IPS-NIHi7 (cell line): ENCODE results near the gene CDH1.

Experiments
- DNase-seq: peaks from one replicate; pipeline ENCODE4 v3.0.0; 2012; ENCODE audit warnings: mixed read lengths; ENCODE audit errors: extremely low spot score

Gene CDH1

DNA sequence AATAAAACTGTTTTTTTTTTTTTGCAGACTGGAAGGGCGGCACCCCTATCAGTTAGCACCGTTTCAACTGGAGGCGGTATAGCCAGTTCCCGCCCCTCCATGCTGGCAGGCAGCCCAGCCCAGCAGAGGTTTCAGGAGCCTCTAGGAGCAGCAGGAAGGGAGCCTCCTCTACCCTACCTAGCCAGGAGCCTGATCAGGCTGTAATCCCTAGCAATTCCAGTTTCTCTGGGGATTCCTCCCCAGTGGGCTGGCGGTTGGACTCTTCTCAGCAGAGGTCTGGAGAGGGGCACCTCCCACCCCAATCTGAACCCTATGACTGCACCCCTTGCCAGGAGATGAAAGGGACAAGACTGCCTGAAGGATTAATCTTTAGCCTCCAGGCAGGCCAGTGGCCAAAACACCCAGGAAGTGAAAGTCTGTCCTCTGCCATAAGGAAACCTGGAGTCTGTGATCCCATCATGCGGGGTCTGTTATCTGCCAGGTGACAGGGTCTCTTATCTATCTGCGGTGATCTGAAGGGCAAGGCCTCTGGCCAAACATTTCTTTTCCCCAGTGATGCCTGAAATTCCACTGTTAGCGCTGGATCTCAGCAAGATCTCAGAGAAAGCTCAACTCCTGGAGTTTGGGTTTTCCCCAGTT is 4.9 kb upstream of the CDH1 start:
- DNase-seq, result peak; percentile 83

DNA sequence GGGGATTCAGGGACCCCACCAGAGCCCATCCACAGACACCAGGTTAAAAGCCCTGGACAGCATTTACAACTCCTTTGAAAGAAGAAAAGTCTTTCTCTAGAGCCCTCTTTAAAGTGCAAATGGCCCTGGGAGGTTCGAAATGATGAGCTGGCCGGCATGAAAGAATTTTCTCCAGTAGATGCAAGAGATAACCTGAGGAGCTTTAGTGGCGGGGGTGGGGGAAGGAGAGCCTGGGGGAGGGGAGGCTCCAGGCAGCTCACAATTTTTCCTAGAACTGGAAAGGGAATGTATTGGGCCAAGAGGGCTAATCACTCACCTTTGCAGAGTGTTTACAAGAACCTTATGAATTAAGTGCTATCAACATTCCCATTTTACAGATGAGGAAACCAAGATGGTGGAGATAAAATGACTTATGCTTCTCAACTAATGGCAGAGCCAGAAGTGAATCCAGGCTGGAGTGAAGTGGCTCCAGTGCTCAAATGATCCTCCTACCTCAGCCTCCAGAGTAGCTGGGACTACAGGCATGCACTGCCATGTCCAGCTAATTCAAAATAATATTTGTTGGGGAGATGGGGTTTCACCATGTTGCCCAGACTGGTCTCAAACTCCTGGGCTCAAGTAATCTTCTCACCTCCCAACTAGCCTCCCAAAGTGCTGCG is 4.2 kb upstream of the CDH1 start:
- peak; percentile 61 for DNase-seq

DNA sequence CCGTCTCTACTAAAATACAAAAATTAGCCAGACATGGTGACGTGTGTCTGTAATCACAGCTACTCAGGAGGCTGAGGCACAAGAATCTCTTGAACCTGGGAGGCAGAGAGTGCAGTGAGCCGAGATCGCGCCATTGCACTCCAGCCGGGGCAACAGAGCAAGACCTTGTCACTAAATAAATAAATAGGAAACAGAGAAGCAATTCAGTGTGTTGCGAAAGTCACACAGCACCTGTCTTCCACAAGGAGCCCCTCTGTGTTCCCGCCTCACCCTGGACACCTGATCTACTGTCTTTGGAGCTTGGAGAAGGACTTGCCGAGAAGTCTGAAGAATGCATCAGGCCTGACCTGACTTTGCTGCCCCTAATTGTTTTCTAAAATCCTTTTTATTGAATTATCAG is 3.5 kb upstream of the CDH1 start:
- DNase-seq, result no peak

DNA sequence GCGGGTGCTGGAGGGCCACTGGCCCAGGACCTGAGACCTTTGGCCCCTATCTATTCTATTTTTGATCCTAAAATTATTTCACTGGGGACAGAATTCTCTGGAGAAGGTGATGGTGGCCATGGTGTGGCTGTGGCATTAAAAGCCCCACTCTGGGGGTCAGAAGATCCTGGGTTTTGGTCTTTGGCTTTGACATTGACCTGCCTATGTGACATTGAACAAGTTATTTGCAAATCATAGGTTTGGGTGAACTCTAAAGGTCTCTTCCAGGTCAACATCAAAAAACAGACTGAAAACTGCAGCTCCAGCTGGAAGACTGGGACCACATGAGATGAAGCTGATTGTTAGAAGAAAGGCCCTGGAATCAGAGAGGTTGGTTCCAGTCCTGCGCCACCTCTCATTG is 2.3 kb upstream of the CDH1 start:
- DNase-seq, result no peak

DNA sequence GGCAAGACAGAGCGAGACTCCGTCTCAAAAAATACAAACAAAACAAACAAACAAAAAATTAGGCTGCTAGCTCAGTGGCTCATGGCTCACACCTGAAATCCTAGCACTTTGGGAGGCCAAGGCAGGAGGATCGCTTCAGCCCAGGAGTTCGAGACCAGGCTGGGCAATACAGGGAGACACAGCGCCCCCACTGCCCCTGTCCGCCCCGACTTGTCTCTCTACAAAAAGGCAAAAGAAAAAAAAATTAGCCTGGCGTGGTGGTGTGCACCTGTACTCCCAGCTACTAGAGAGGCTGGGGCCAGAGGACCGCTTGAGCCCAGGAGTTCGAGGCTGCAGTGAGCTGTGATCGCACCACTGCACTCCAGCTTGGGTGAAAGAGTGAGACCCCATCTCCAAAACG is 531 bp upstream of the CDH1 start:
- DNase-seq, result no peak

DNA sequence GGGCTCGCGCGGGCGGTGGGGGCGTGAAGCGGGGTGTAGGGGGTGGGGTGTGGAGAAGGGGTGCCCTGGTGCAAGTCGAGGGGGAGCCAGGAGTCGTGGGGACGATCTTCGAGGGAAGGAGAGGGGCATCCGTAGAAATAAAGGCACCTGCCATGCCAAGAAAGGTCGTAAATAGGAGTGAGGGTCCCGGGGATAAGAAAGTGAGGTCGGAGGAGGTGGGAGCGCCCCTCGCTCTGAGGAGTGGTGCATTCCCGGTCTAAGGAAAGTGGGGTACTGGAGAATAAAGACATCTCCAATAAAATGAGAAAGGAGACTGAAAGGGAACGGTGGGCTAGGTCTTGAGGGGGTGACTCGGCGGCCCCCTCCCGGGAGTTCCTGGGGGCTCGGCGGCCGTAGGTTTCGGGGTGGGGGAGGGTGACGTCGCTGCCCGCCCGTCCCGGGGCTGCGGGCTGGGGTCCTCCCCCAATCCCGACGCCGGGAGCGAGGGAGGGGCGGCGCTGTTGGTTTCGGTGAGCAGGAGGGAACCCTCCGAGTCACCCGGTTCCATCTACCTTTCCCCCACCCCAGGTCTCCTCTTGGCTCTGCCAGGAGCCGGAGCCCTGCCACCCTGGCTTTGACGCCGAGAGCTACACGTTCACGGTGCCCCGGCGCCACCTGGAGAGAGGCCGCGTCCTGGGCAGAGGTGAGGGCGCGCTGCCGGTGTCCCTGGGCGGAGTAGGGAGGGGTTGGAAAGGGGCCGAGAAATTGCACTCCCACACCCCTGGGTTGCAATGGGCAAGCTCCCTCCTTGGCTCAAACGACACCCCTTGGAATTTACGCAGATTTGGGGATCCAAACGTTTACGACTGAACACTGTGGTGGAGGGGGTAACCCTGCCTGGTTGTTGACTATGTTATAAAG is 888 bp downstream of the CDH1 start:
- peak; percentile 47 for DNase-seq

DNA sequence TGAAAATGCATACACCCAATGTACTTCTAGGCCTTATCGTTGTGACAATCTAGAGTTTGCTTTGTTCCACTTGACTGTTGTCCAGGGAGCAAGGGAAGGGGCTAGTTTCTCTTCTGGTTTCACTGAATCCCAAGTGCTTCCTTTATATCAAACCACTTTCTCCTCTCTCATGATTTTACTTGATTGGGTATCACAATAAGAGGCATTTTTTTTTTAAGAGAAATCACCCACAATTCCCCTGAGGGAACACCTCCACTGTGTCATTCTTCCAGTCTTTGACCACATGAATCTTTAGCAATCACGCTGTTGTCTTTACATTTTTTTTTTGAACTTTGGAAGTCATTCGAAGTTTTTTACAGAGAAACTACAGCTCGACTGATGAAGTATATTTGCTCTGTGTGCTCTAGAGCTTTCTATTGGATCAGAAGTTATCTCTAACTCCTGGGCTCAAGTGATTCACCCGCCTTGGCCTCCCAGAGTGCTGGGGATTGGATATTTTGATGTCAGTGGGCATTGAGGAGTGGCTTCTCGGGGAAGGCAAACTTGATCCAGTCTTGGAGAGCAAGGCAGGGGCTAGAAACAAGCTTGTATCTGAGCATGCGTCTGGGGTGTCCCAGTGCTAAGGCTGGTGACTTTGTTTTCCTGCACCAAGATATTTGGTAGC is 3.0 kb downstream of the CDH1 start:
- DNase-seq, result no peak

DNA sequence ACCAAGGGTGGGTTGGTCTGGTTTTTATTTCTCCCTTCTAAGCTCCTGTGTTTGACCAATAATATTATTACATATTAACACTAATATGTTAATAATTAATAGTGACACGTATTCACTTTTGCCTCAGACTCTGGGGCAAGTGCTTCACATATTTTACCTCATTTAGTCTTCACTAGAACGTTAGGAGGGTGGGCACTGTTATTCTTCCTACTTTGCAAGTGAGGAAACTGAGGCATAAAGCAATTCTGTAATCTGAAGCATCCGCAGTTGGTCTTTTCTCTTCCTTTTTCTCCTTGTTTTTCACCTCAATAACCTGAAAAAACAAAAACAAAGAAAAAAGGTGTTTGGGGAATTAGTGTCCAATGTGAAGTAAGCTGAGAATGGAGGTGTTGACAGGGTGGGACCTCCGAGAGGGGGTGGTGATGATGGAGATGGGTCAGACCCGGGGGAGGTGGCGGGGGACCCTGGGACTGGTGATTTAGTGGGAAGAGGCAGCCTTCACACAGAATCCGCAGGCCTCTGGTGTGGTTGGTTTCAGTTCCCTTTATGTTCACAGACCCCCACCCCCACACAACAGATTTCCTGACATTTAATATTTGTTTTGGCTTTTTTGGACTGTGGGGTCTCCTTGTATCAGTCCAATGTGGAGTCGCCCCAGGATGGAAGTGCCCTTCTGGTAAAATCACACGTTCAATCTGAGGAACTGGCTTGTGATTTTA is 3.7 kb downstream of the CDH1 start:
- DNase-seq, result no peak

DNA sequence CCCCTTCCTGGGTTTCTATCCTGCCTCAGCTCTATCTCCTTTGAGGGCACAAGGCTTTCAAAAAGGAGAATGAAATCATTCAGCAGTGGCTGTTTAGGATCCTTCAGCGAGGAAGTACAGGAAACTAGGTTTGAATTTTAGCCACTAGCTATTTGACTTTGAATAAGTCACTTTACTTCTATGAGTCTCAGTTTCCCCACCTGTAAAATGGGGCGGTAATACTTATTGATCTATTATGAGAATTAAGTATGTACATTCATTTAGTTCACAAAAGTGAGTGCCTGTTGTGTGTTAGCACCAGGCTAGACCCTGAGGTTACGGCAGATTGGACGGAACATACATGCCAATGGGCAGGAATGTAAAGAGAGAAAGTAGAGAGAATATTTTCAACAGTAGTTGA is 6.6 kb downstream of the CDH1 start:
- DNase-seq, result no peak

DNA sequence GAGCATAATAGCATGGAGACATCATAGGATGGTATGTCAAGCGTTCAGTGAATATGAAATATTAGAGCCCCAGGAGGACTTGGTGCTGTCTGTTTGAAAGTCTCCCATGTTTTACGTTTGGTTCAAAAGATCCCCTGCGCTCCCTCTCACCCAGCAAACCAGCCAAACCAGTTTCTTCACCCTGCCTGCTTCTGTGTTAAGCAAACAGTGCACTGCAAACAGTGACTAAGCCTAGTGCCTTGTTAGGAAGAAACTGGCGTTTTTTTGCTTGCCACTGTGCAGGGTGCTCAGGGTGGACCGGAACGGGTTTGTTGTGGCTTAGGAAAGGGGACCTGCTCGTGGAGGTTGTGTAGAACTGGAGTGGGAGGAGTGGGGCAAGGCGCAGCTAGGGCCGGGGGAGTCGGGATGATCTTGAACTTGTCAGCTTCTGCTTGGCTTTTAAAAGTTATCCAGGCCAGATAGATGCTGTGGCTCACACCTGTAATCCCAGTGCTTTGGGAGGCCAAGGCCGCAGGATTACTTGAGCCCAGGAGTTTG is 7.7 kb downstream of the CDH1 start:
- peak; percentile 63 for DNase-seq

DNA sequence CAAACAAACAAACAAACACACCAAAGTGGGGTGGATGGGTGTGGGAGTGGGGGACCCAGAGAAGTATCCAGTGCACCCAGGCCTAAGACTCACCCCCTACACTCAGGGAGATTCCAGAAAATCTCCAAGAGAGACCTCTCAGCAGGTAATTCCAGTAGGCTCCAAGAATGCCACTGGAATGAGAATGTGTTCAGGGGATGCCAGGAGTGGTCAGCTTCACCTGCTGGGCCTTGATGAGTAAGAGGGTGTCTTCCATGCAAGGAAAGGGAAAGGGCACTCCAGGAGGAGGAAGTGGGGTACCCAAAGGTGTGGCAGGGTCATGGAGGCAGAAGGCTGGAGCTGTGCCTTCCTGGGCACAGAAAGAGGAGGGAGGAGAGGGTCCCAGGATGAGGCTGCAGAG is 9.9 kb downstream of the CDH1 start:
- DNase-seq, result no peak

DNA sequence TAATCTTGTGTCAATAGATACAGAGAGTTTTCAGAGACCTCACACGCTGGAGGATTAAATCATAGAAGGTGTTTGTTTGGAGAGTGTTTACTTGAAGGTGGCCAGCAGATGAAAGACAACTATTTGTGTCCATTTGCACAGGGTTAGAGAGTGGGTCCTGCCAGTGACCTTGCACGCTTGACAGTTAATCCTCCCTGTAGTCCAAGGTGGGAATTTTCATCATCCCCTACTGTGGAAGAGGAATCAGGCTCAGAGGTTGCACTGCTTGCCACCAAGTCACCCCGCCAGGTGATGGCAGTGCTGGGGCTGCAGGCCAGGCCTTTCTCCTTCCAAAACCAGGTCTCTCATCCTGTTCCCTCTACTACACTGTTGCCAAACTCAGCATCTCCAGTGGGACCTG is 12.3 kb downstream of the CDH1 start:
- no peak for DNase-seq

DNA sequence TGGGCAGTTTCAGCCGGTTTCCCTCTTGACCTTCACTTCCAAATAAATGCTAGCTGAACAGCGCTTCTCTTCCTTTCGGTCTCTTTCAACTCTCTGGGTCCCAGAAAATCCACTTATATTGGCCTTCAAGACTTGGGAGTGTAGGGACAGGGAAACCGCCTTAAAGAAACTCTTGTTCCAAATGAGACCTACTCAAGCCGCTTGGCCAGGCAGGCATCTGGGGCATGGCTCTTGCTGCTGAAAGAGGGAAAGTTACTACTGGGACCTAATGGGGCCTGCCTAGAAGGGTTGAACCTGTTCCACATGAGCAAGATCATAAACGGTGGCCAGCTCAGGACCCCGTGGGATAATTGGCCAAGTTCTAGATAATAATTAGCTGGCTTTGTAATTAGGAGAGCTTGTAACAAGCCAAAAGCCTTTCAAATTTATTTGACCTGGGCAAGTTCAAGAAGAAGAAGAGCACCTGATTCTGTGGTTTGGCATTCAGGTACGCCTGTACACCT is 13.2 kb downstream of the CDH1 start:
- DNase-seq, result no peak

DNA sequence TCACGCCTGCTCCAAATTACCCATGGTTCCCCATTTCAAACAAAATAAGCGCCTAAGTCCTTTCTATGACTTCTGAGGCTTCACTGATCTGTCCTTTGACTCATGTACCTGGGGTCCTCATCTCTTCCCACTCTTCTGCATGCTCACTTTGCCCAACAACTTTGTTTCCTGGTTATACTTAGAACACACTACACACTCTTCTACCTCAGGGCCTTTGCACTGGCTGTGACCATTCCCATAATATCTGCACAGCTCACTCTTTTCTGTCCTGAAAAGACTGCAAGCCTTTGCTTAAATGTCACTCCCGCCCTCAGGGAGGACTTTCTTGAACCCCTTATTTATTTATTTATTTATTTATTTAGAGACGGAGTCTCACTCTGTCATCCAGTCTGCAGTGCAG is 14.1 kb downstream of the CDH1 start:
- DNase-seq, result no peak

DNA sequence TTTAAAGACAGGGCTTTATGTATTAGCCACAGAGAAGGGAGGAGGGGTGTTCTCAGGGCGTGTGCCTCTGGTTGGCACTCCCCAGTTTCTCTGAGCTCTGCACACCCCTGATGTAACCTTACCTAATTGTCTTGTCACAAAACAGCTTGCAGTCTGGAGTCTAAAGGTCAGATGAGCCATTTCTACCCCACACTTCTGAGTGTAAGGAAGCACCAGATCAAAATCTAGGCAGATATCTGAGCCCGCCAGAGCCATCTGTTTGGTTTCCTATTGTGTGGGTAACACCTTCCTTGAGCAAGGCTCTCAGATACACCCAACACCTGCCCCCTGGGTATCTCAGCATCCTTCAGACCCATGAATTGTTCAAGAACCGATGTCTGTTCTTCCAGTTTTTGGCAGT is 15.5 kb downstream of the CDH1 start:
- no peak for DNase-seq

DNA sequence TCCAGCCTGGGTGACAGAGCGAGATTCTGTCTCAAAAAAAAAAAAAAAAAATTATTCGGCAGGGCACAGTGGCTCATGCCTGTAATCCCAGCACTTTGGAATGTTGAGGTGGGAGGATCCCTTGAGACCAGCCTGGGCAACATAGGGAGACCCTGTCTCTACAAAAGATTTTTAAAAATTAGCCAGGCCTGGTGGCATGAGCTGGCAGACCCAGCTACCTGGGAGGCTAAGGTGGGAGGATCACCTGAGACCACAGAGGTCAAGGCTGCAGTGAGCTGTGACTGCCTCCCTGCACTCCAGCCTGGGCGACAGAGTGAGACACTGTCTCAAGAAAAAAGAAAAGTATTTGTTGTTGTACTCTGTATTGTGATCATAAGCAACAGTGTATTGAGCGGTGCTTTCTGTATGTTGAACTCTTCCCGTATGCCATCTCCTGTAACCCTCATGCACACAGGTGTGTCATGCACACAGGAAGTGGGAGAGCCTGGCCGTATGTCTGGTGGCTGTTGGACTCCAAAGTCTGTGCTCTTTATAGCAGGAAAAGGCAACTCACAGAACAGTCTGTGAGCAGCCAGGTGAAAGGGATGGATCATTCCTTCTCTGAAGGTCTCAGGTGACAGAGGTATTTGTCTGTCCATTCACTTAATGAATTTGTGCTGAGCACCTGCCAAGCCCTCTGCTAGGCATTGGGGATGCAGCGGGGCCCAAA is 17.1 kb downstream of the CDH1 start:
- DNase-seq, result no peak

DNA sequence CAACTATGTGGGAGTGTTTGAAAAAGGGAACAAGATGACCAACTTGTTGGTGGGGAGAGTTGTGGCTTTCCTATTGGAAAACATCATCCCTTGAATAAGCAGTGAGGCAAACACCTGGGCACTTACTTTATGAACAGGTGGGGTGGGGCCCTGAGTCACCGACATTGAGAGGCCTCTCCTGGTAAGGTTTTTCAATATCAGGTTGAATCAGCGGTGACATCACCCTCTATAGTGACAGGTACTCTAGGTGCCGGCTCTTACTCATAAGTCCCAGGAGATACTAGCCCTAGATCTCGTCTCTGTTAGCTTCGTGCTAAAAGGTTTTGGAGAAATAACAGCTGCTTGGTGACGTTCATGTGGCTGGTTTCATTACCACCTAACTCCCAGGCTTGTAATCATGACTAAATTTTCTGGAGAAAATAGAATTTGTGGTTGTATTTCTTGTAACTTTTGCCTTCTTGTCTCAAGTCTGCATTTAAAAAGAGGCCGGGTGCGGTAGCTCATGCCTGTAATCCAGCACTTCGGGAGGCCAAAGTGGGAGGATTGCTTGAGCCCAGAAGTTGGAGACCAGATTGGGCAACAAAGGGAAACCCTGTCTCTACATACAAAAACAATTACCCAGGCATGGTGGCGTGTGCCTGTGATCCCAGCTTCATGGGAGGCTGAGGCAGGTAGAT is 19.3 kb downstream of the CDH1 start:
- DNase-seq, result no peak

DNA sequence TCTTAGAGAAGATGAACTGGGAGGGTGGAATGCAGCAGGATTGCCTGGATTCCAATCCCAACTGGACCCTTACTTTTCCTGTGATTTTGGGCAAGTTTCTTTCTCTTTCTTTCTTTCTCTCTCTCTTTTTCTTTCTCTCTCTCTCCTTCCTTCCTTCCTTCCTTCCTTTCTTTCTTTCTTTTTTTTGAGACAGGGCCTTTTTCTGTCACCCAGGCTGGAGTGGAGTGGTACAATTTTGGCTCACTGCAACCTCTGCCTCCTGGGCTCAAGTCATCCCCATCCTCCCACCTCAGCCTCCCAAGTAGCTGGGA is 20.5 kb downstream of the CDH1 start:
- no peak for DNase-seq

DNA sequence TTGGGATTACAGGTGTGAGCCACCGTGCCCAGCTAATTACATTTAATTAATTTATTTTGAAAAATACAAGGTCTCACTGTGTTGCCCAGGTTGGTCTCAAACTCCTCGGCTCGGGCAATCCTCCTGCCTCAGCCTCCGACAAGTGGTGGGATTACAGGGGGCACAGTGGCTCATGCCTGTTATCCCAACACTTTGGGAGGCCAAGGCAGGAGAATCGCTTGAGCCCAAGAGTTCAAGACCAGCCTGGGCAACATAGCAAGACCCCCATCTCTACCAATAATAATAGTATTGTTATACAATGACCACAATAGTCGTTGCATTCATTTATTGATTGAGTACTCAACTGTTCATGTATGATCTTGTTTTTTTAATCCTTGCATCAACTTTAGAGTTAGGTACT is 22.0 kb downstream of the CDH1 start:
- DNase-seq, result no peak

DNA sequence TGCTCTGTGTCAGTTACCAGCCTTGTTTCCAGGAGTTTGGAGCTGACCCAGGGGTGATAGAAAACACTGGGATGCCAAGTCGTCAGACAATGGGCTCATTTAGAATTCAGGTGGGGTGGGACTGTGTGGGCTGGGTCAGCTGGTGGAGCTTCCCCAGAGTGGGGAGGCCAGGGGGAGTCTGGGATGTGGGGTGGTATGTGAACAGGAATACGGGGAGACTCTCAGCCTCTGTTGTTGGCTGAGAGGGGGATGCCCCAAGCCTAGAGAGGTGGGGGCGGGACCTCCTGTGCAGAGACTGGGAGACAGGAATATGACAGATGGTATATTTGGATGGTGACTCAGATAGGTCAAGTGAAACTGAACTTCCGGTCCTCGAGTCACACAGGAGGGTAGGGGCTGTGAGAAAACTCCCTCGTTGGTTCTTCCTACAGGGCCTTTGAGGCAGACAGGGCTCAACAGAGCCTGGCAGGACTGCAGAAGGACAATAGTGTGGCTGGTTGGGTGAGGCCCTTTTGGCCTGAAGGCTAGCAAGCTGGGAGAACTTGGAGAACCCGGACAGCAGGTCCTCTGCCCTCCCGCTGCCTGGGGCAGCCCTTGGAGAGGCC is 23.7 kb downstream of the CDH1 start:
- no peak for DNase-seq
